C4-2B (cell line): ENCODE data around the gene HTR6.

Source experiments
- ZFX ChIP-seq: fragments of 450-650 bp; IDR thresholded peaks from 2 replicates; pipeline ENCODE4 v1.6.1; 2017
- TF ChIP-seq, protein P1 (sequence below): fragments of 450-650 bp; conservative IDR thresholded peaks from 2 replicates; pipeline ENCODE4 v1.5.1; 2017; ENCODE audit warnings: mild to moderate bottlenecking

DNA sequence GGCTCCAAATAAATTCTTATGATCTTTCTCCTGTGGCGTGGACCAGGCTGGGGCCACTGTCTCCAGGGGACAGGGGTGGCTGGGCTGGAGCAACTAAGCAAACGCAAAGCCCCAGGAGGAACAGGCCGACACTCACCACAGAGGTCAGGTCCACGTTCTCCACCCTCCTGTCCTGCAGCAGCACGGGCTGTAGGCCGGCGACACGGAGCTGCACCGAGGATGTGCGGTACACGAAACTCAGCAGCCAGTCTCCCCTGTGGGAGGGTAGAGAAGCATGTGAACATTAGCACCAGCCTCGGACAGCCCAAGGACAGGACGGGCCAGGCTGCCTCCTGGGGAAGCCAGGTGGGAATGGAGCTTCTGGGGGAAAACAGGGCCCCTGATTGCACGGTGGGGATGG lies 29.6 kb downstream of the HTR6 start:
- TF ChIP-seq, protein P1, sequence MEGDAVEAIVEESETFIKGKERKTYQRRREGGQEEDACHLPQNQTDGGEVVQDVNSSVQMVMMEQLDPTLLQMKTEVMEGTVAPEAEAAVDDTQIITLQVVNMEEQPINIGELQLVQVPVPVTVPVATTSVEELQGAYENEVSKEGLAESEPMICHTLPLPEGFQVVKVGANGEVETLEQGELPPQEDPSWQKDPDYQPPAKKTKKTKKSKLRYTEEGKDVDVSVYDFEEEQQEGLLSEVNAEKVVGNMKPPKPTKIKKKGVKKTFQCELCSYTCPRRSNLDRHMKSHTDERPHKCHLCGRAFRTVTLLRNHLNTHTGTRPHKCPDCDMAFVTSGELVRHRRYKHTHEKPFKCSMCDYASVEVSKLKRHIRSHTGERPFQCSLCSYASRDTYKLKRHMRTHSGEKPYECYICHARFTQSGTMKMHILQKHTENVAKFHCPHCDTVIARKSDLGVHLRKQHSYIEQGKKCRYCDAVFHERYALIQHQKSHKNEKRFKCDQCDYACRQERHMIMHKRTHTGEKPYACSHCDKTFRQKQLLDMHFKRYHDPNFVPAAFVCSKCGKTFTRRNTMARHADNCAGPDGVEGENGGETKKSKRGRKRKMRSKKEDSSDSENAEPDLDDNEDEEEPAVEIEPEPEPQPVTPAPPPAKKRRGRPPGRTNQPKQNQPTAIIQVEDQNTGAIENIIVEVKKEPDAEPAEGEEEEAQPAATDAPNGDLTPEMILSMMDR: no peak
- no peak for TF ChIP-seq ZFX
